Activated CD8-positive, alpha-beta memory T cell treated with anti-CD3 and anti-CD28 coated beads, Interleukin-2, amount 50 U/mL, for 1 hour (primary cell): Measurements from ENCODE around the gene ADGRL1.
"Not testable (repeated sequence)": the region's sequence is repeated elsewhere in the genome, so short reads cannot be mapped to it uniquely, and the experiment has no call there.

ENCODE experiments used
- DNase-seq: peaks from one replicate; pipeline ENCODE4 v3.0.0-alpha.2; 2020; ENCODE audit errors: extremely low read depth

The ADGRL1 gene

DNA sequence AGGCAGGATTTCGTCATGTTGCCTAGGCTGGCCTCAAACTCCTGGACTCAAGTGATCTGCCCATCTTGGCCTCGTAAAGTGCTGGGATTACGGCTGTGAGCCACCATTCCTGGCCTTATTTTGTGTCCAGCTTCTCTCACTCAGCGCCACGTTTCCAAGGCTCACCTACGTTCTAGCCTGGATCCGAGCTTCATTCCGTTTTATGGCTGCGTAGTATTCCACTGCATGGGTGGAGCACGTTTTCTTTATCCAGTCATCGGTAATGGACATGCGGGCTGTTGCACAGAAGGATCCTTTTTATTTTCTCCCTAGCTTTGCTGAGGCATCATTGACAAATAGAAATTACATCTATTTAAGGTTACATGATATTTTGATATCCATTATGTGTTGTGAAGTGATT lies 16.6 kb downstream of the ADGRL1 start:
- no peak for DNase-seq

- not testable (repeated sequence) for DNase-seq
Measured at GRCh38 chr19:14188086-14188485, 17.9 kb downstream of the ADGRL1 start.

DNA sequence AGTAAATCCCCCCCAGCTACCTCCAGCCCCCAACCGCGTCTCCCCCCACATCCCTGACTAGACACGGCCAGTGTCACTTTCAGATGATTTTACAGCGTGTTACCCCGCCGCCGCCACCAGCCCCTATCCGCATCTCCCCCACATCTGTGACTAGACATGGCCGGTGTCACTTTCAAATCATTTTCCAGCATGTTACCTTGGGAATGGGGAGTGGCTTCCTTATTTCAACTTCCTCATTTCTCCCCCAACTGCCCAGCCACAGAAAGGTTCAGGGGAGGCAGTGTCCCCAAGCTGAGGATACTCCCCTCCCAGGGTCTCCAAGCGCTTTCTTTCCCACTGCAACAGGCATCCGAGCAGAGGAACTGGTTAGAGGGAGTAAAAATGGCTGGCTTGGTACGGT lies 18.4 kb downstream of the ADGRL1 start:
- no peak for DNase-seq

DNA sequence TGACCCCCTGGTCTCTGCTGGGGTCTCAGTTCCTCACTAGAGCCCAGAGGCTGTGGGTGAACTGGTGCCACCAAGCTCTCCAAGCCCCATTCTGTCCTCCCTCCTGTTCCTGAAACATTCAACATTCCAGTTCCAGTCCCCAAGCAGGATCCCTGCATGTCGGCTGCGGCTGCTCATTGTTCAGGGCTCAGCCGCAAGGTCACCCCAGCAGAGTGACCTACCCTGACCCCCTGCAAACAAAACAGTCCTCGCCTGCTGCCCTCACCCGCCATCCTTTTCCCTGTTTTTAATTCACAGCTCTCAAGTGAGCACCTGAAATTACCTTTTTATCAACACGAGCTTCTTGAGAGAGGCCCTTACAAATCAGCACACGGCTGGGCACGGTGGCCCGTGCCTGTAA lies 19.3 kb downstream of the ADGRL1 start:
- DNase-seq = not testable (repeated sequence)

DNA sequence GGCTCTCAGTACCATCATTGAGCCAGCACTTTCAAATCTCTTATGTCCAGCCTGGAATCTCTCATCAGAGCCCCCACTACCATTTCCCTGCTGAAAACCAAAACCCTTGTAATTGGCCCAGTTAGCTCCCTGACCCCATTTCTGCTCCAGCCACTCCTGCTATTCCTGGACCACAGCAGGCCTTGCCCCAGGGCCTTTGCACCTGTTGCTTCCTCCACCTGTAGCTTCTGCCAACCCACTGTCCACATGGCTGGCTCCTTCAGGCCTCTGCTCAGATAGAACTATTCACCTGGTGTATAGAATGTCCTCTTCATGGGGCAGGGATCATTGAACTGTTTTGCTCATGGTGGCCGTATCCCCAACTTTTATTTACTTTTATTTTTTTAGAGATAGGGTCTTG lies 20.3 kb downstream of the ADGRL1 start:
- not testable (repeated sequence) for DNase-seq

- DNase-seq = no peak
Measured at GRCh38 chr19:14185158-14185557, 20.8 kb downstream of the ADGRL1 start.

- DNase-seq = no peak
Measured at GRCh38 chr19:14183741-14184350, 22.1 kb downstream of the ADGRL1 start.

GRCh38 chr19:14182476-14182875 lies 23.5 kb downstream of the ADGRL1 start:
- DNase-seq = no peak

GRCh38 chr19:14181906-14182305 lies 24.1 kb downstream of the ADGRL1 start:
- DNase-seq = no peak

DNA sequence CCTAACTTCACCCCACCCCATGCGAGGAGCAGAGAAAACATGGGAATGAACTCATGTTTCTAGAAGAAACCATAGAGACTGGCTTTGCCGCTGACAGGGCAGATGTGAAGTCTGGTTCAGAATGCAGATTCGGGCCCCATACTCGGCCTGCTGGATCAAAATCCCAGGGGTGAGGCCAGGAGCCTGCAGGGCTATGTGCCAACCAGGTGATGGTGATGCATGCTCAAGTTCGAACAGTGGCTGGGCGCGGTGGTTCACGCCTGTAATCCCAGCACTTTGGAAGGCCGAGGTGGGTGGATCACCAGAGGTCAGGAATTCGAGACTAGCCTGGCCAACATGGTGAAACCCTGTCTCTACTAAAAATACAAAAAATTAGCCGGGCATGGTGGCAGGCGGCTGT lies 24.8 kb downstream of the ADGRL1 start:
- not testable (repeated sequence) for DNase-seq

- no peak for DNase-seq
Measured at GRCh38 chr19:14177496-14178074, 28.4 kb downstream of the ADGRL1 start.

DNA sequence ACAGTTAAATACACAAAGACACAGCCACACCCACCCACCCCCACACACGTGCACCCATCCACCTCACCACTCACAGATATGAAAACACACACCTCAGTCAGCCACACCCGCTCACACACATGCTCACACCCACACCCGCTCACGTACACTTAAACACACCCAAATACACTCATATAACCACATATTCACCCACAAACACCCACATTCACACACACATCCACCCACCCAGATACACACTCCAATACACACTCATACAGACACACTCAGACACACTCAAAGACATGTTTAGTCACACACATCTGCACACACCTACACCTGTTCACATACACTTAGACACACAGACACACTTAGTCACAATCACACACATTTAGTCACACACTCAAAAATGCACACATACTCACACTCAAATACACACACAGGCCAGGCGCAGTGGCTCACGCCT lies 30.6 kb downstream of the ADGRL1 start:
- DNase-seq = no peak

DNA sequence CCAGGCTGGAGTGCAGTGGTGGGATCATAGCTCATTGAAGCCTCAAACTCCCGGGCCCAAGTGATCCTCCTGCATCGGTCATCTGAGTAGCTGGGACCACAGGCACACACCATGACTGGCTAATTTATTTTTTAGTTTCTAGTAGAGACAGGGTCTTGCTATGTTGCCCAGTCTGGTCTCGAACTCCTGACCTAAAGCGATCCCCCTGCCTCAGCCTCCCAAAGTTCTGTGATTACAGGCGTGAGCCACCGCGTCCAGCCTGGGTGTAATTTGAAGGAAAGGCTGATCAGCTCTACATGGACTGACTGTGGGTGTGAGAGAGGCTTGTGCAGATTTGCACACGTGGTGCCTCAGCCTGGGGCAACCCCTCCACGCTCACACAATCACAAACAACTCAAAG lies 31.1 kb downstream of the ADGRL1 start:
- DNase-seq = no peak

- DNase-seq = no peak
Measured at GRCh38 chr19:14168993-14169392, 37.0 kb downstream of the ADGRL1 start.

- no peak for DNase-seq
Measured at GRCh38 chr19:14168259-14168972, 37.6 kb downstream of the ADGRL1 start.

DNA sequence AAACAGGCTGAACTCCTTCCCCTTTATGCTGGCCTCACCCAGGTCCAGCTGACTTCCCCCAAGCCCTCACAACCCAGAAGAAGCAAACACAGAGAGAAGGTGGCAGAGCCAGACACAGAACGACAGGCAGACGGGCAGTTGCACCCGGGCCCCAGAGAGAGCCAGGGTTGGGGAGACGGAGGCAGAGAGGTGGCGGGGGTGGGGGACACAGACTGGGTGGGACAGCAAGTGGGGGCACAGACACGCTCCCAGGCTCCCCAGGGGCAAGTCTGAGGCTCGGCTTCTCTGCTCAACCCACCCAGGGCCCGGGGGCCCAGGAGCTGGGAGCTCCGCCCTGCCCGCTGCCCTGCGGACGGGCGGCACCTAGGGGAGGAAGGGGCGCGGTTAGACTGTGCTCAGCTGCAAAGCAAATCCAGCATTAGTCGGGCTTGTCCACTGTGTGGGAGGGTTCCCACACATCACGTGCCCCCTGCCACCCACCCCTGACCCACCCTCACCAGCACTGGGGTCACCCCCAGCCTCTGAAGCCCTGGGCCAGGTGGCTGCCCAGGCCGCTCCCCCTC lies 38.3 kb downstream of the ADGRL1 start:
- DNase-seq = no peak

DNA sequence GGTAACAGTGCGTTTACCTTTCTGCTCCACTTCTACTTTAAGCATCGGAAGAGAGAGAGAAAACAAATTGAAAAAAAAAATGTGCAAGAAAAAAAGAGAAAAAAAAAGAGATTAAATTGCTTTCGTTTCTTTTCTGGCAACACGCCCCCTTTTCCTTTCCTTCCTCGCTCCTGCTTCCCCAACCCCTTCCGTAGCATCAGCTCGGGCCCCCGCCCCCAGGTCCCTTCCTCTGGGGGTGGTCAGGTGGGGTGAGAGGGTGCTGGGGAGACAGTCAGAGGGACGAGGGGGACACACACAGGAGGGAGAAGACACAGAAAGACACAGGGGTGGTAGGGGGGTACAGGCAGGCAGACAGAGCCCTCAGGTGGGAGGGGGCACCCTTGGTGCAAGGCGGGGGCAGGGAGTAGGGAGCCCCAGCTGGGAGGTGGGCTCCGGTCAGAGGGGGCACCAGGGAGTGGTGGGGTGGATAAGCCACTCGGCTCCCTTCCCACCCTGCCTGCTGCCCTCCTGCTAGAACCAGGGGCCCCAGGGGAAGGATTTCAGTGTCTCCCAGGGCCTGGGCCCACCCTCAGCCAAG lies 38.9 kb downstream of the ADGRL1 start:
- no peak for DNase-seq

DNA sequence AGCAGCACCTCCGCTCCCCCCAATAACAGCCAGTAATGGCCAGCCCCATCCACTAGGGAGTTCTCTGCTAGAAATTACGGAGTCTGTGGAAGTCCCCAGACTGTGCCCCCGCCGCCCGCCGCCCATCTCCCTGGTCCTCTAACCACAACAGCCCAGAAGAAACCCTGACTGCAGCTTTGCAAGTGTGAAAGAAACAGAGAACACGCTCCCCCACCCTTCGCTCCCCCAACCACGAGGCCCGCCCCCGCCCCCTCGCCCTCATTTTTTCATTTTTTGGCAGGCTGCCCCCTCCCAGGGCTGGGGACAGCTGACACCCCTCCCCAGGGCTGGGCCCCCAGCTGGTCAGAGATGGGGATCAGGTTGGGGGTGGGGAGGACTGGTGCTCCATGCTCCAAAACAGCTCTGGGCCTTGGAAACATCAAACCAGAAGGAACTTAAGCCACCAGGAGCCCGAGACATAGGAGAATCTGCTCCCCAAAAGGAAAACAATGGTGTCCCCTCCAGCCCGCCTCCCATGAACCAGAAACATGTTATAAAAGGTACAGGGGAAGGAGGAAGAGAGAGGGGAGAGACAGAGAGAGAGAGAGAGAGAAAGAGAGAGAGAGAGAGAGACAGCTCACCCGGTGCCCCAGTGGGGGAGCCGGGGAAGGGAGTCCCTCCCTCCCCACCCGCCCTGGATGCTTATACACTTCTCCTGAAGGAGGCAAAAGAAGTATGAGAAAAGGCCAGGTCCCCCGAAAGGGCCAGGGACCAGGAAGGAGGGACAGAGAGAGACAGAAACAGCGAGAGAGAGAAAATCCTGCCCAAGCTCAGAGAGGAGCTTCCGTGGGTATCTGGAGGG lies 39.8 kb downstream of the ADGRL1 start:
- no peak for DNase-seq

DNA sequence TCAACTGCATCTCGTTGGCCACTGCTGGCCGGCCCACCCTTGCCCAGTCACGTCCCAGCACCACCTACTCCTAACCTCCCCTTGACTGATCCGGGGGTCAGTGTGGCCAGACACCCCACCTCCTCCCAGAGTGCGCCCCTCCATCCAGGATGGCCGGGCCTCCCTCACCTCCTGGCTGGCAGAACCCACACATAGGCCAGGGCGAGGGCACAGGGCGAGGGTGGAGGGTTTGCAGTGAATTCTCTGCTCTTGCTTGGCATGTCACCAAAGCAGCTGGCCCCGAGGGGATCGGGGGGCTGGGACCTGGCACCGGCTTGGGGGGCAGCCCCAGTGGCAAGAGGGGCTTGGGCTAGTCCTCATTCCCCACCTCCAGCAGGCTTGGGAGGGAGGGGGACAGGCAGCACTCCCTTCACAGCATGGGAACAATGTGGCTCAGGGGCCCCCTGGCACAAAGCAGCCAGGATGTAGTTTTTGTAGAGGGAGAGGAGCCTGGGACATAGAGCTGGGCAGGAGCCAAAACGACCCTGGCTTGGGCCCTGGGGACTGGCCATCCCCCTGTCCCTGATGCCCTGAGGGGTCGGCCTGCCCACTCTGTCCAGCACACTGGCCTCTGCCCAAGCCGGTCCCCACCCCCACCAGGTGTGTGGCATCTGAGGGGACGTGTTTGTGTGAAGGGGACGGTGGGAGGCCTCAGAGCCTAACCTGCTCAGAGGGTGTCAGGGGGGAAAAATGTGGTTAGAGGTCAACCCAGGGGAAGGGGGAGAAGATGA lies 41.1 kb downstream of the ADGRL1 start:
- no peak for DNase-seq

- DNase-seq = no peak
Measured at GRCh38 chr19:14164082-14164481, 41.9 kb downstream of the ADGRL1 start.

- DNase-seq = no peak
Measured at GRCh38 chr19:14162871-14163297, 43.1 kb downstream of the ADGRL1 start.
